Measurements from ENCODE around the gene NPFF. TPM values are rescaled to one million over a fixed set of nuclear protein-coding genes. Genes with fewer than 3 reads are reported as not detected.
A peak's percentile ranks its signal among the peaks of the same experiment; 100 is the strongest.

Gene NPFF
- total and polyA plus RNA-seq, 7 donors: not detected

- Histone ChIP-seq H3K9me3 (no peaks in the 10 kb centered on the region), H3K36me3 (peaks cover 0 to 14% (median 4%) of the 10 kb centered on the region in 4 donors), H3K4me1 (peaks cover 0 to 38% (median 28%) of the 10 kb centered on the region in 4 donors), H3K27me3 (no peaks in the 10 kb centered on the region), H3K27ac (peak overlapping the region; percentile 93 to 99 (median 98)), H3K4me3 (peak overlapping the region; percentile 43 to 79 (median 76))
- peak; percentile 93 for DNase-seq
- TF ChIP-seq POLR2A (IDR thresholded peaks at IDR 0.05): peak; percentile 98
- TF ChIP-seq POLR2AphosphoS5 (IDR thresholded peaks at IDR 0.05): peak; percentile 98 to 99 (median 98)
- TF ChIP-seq EP300 (IDR thresholded peaks at IDR 0.05): no peak
- no peak for TF ChIP-seq CTCF (IDR thresholded peaks at IDR 0.05)
- intact Hi-C loops (cut with DNase I): loop anchor here (2.0 to 5.0 kb wide), 3 partner anchors 59 to 448 kb away; partner anchors contain the start of genes AAAS, PRR13 and TNS2
- WGBS, 2 donors: 2% methylated on average over 17 of the region's 17 CpGs
Measured at GRCh38 chr12:53500142-53500775, 7.0 kb downstream of the NPFF start.

DNA sequence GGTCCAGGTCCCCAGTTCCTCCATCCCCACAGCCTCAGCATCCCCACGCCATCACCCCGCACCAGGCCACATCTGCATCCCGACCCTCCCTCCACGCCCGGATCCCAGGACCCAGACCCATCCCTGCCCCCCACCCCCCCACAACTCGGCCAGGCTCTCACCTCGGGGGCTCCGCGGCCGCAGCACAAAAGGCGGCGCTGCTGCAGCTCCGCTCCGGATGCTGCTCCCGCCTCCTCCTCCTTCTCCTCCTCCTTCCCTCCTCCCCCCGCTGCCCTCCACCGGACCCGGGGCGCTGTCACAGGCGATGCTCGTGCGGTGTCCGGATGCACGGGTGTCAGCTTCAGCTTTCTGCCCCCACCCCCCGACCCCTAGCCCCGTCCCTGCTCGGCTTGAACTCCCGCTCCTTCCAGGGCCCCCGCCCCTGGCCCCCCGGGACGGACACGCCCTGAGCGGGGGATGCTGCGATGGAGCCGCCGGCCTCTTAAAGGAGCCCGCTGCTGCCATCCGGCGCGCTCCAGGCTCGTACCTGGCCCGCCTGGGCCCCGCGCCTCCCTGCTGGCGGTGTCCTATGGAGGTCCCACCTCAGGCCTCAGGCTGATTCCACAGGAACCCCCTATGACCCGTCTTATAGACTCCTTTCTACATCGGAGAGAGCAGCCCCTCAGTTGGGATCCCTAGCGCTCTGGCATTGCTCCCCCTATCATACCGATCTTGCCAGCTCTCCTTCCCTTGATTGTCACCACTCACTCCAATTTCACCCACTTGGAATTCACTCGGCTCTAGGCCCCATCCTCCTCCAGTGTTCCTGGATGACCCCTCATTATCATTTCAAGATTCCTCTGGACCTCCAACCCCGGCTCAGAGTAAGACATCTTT is 7.8 kb downstream of the NPFF start, which contains the start of gene MAP3K12:
Gene MAP3K12 (minus strand): TSS at position 193 of the 876 bp plus-strand sequence. CDS start 12,067 bp downstream, outside the sequence.
- H3K9me3 ChIP-seq: no peaks in the 10 kb centered on the region
- peaks cover 0 to 38% (median 28%) of the 10 kb centered on the region in 4 donors for H3K4me1 ChIP-seq
- H3K36me3 ChIP-seq: peaks cover 0 to 6% (median 0%) of the 10 kb centered on the region in 4 donors
- TF ChIP-seq POLR2A (IDR thresholded peaks at IDR 0.05): no peak
- TF ChIP-seq POLR2AphosphoS5 (IDR thresholded peaks at IDR 0.05): peak; percentile 34 to 79 (median 58)
- peak within 1 kb of the TSS; percentile 93 to 99 (median 98) for H3K27ac ChIP-seq
- intact Hi-C loops (cut with DNase I): loop anchor here (2.0 to 5.0 kb wide), 3 partner anchors 59 to 447 kb away; partner anchors contain the start of genes AAAS, PRR13 and TNS2
- 1 to 2% methylated on average over 51 of the region's 51 CpGs for WGBS, 2 donors
- H3K4me3 ChIP-seq: peak within 1 kb of the TSS; percentile 43 to 79 (median 76)
- DNase-seq: peak; percentile 89
- H3K27me3 ChIP-seq: no peaks in the 10 kb centered on the region

GRCh38 chr12:53498235-53498630 is 9.1 kb downstream of the NPFF start:
- intact Hi-C loops (cut with DNase I): no loop called here
- no peaks in the 10 kb centered on the region for H3K36me3 ChIP-seq
- no peak for DNase-seq
- 84 to 87% methylated on average over 2 of the region's 2 CpGs for WGBS, 2 donors
- H3K9me3 ChIP-seq: no peaks in the 10 kb centered on the region
- H3K4me1 ChIP-seq: peaks cover 0 to 46% (median 39%) of the 10 kb centered on the region in 4 donors
- TF ChIP-seq POLR2A (IDR thresholded peaks at IDR 0.05): no peak
- TF ChIP-seq EP300 (IDR thresholded peaks at IDR 0.05): no peak
- TF ChIP-seq CTCF (IDR thresholded peaks at IDR 0.05): no peak
- no peak for TF ChIP-seq POLR2AphosphoS5 (IDR thresholded peaks at IDR 0.05)
- peak overlapping the region in 3 of 4 donors; percentile 93 to 99 (median 97) for H3K27ac ChIP-seq
- H3K4me3 ChIP-seq: no peak overlapping the region
- no peaks in the 10 kb centered on the region for H3K27me3 ChIP-seq

DNA sequence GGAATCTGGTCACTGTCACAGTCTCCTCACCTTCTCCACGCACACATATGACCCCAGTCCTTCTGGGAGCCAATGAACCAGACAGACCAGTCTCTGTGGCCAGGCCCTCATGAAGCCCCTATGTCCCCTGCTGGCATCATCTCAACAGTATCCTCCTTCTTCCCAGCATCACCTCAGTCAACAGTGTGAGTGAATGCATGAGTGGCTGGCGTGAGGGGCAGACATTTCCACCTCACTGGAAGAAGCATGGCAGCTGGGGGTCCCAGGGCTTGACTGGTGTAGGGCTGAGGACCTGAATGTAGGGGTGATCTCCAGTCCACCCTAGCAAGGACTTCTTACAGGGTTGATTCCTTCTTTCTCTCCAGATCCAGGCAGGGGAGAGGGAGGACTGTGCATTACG is 9.8 kb downstream of the NPFF start:
- H3K27me3 ChIP-seq: no peaks in the 10 kb centered on the region
- intact Hi-C loops (cut with DNase I): no loop called here
- WGBS, 2 donors: 93% methylated on average over 3 of the region's 3 CpGs
- DNase-seq: no peak
- peak overlapping the region in 3 of 4 donors; percentile 46 to 60 (median 50) for H3K27ac ChIP-seq
- no peaks in the 10 kb centered on the region for H3K36me3 ChIP-seq
- TF ChIP-seq POLR2AphosphoS5 (IDR thresholded peaks at IDR 0.05) (no peak), EP300 (IDR thresholded peaks at IDR 0.05) (no peak), POLR2A (IDR thresholded peaks at IDR 0.05) (no peak), CTCF (IDR thresholded peaks at IDR 0.05) (no peak)
- H3K9me3 ChIP-seq: no peaks in the 10 kb centered on the region
- H3K4me3 ChIP-seq: no peak overlapping the region
- peaks cover 0 to 45% (median 43%) of the 10 kb centered on the region in 4 donors for H3K4me1 ChIP-seq

DNA sequence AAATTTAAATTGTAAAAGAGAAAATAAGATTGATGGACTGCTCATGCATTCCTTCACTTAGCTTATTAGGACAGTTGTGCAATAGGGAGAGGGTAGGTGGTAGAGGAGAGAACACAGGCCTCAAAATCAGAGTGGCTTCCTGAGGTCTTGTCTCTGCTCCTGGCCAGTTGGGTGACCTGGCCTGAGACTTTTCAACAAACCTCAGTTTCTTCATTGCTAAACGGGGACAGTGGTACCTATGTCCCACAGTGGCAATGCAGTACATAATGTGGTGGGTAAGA is 10.6 kb downstream of the NPFF start:
- Histone ChIP-seq H3K27me3 (no peaks in the 10 kb centered on the region), H3K4me1 (peaks cover 0 to 44% (median 41%) of the 10 kb centered on the region in 4 donors), H3K27ac (peak overlapping the region; percentile 14 to 60 (median 48)), H3K36me3 (no peaks in the 10 kb centered on the region), H3K9me3 (no peaks in the 10 kb centered on the region), H3K4me3 (no peak overlapping the region)
- TF ChIP-seq CTCF (IDR thresholded peaks at IDR 0.05): no peak
- TF ChIP-seq EP300 (IDR thresholded peaks at IDR 0.05): no peak
- TF ChIP-seq POLR2AphosphoS5 (IDR thresholded peaks at IDR 0.05): no peak
- TF ChIP-seq POLR2A (IDR thresholded peaks at IDR 0.05): no peak
- DNase-seq: no peak
- intact Hi-C loops (cut with DNase I): no loop called here
- 77 to 85% methylated on average over 1 of the region's 1 CpG for WGBS, 2 donors

Data from sigmoid colon (tissue), 7 donors.